Endothelial cell (in vitro differentiated cells): ENCODE results near the gene ANO6. TPM values are rescaled to one million over a fixed set of nuclear protein-coding genes. Genes with fewer than 3 reads are reported as not detected.

ENCODE experiments used
- DNase-seq: peaks from one replicate; pipeline ENCODE4 v3.0.0; 2021; ENCODE audit warnings: low spot score
- H3K27ac Mint-ChIP-seq: one replicate; pipeline ENCODE4 v1.8.0; 2021; ENCODE audit warnings: mixed read lengths, inconsistent platforms; ENCODE audit not compliant: unreplicated experiment
- H3K27me3 Mint-ChIP-seq: one replicate; pipeline ENCODE4 v1.8.0; 2021; ENCODE audit warnings: mild to moderate bottlenecking, moderate library complexity, mixed read lengths, inconsistent platforms; ENCODE audit not compliant: unreplicated experiment
- H3K36me3 Mint-ChIP-seq: one replicate; pipeline ENCODE4 v1.8.0; 2021; ENCODE audit warnings: mild to moderate bottlenecking, low read depth, mixed read lengths, inconsistent platforms; ENCODE audit not compliant: unreplicated experiment
- H3K4me1 Mint-ChIP-seq: one replicate; pipeline ENCODE4 v1.8.0; 2021; ENCODE audit warnings: mild to moderate bottlenecking, mixed read lengths, inconsistent platforms; ENCODE audit not compliant: unreplicated experiment
- H3K4me3 Mint-ChIP-seq: one replicate; pipeline ENCODE4 v1.8.0; 2021; ENCODE audit warnings: mild to moderate bottlenecking, mixed read lengths, inconsistent platforms; ENCODE audit not compliant: unreplicated experiment
- H3K9me3 Mint-ChIP-seq: one replicate; pipeline ENCODE4 v1.8.0; 2021; ENCODE audit warnings: mixed read lengths, inconsistent platforms; ENCODE audit not compliant: unreplicated experiment
- total RNA-seq: library from RNA; stranded (reverse); fragmentation: NEBNext Ultra II Directional; extraction: Animal tissue kit (Norgen Biotek cat#: 25700); gene quantifications from one replicate; pipeline ENCODE4 v1.2.1, GENCODE V29; 2021; ENCODE audit not compliant: unreplicated experiment
- TF ChIP-seq, protein P1 (sequence below): fragments of 200-600 bp; sonication (generic); IDR thresholded peaks from one replicate; pipeline ENCODE4 v1.5.0; 2021; ENCODE audit warnings: antibody characterized with exemption; ENCODE audit not compliant: unreplicated experiment

ANO6 gene
- total RNA-seq, 1 donor from 2014 or later: 50.8 TPM

DNA sequence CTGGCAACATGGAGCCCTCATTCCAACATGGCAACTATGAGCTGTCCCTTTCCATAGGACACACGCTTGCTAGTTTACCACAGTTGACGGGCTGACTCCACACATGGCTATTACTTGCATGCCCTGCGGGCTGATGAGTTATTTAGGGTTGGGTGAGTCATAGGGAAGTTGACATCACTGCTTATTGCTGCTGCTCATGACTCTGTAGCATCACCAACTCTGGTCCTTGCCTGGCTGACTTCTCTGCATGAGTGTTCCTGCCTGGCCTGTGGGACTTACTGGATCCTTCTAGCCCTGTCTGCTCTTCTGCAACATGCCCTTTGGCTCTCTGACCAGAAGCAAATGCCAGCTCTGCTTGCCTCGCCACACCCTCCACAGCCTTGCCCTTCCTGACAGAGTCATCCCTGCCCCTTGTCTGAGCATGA lies 199.5 kb downstream of the ANO6 start:
- Mint-ChIP-seq H3K36me3 (peaks cover 12% of the 10 kb centered on the region), H3K4me3 (no peak overlapping the region), H3K27me3 (no peaks in the 10 kb centered on the region), H3K4me1 (no peaks in the 10 kb centered on the region), H3K27ac (no peak overlapping the region), H3K9me3 (no peaks in the 10 kb centered on the region)
- no peak for DNase-seq
- TF ChIP-seq, protein P1, sequence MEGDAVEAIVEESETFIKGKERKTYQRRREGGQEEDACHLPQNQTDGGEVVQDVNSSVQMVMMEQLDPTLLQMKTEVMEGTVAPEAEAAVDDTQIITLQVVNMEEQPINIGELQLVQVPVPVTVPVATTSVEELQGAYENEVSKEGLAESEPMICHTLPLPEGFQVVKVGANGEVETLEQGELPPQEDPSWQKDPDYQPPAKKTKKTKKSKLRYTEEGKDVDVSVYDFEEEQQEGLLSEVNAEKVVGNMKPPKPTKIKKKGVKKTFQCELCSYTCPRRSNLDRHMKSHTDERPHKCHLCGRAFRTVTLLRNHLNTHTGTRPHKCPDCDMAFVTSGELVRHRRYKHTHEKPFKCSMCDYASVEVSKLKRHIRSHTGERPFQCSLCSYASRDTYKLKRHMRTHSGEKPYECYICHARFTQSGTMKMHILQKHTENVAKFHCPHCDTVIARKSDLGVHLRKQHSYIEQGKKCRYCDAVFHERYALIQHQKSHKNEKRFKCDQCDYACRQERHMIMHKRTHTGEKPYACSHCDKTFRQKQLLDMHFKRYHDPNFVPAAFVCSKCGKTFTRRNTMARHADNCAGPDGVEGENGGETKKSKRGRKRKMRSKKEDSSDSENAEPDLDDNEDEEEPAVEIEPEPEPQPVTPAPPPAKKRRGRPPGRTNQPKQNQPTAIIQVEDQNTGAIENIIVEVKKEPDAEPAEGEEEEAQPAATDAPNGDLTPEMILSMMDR: no peak

DNA sequence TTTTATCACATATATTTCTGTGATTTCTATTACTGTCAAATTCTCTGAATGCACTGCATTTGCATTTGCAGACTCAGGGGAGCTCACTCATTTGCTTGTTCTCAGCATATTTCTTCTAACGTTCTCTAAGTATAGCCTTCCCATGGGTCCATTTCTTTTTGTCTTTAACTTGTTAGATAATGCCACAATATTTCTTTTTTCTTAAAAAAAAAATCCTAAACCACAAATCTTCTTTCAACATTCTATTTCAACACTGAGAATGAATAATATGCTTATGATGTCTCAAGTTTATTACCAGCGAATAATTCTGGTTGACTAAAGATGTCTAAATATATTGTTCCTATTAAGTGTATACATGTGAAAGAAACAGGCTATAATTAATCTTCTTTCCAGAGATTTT lies 200.2 kb downstream of the ANO6 start:
- no peak for DNase-seq
- H3K4me3 Mint-ChIP-seq: no peak overlapping the region
- H3K27ac Mint-ChIP-seq: no peak overlapping the region
- H3K9me3 Mint-ChIP-seq: no peaks in the 10 kb centered on the region
- no peaks in the 10 kb centered on the region for H3K27me3 Mint-ChIP-seq
- H3K36me3 Mint-ChIP-seq: peaks cover 12% of the 10 kb centered on the region
- H3K4me1 Mint-ChIP-seq: no peaks in the 10 kb centered on the region
- TF ChIP-seq, protein P1: no peak

DNA sequence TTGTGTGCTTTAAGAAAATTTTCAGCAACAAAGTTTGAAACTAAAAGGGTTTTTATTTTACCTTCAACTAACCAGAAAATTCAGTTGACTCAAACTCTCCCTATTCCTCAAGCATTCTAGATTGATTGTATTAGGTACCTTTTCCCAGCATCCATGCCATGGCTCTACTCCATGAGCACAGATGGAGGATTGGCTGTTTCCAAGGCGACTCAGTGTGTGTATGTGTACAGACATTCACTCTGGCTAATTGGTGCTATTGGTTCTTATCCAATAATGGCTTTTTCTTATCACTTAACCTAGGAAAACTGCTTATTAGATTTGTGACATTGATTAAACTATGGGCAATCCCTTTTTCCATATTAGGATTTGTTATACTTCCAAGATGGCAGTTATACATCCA lies 202.6 kb downstream of the ANO6 start:
- TF ChIP-seq, protein P1: no peak
- H3K27ac Mint-ChIP-seq: no peak overlapping the region
- H3K4me3 Mint-ChIP-seq: no peak overlapping the region
- no peaks in the 10 kb centered on the region for H3K27me3 Mint-ChIP-seq
- H3K9me3 Mint-ChIP-seq: no peaks in the 10 kb centered on the region
- peaks cover 13% of the 10 kb centered on the region for H3K36me3 Mint-ChIP-seq
- no peak for DNase-seq
- no peaks in the 10 kb centered on the region for H3K4me1 Mint-ChIP-seq

DNA sequence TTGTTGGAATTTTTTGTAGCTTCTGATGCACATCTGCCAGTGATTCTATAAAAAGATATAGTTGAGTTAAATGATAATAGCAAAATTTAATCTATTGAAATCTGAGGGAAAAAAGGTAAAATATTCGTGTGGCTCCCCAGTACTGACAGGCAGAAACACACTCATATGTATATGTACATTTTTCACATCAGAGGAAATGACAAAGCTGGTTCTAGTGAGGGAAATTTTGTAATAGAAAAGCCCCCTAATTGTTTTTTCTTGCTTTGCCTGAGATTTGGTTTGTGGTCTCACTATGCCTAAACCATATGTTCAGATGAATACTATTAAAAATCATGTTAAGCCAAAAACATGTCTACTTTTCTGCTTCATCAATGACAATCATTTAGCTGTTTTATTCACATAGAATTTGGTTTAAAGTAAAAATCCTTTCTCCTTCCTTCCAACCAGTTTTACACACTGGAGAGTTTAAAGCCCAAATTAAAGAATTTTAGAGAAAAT lies 203.5 kb downstream of the ANO6 start:
- Mint-ChIP-seq H3K27ac (no peak overlapping the region), H3K4me1 (no peaks in the 10 kb centered on the region), H3K4me3 (no peak overlapping the region), H3K9me3 (no peaks in the 10 kb centered on the region), H3K36me3 (peaks cover 19% of the 10 kb centered on the region), H3K27me3 (no peaks in the 10 kb centered on the region)
- TF ChIP-seq, protein P1: no peak
- DNase-seq: no peak

DNA sequence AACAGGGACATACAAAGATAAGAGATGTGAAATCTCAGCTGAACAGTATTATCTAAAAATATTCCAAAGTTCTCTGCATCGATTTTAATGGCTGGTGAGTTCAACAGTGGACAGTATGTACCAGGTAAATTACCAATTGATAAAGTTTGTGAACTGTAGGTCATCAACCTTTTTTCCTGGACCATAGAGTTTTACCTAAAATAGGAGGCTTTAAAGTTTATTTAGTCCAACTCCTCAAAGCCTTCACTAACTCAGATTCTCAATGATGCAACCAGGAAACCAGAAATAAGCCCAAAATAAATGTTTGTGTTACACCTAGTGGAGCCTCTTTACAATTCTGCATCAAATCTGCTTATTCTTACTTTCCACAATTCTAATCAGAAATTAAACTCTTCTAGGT lies 205.8 kb downstream of the ANO6 start:
- no peak overlapping the region for H3K27ac Mint-ChIP-seq
- TF ChIP-seq, protein P1: no peak
- no peaks in the 10 kb centered on the region for H3K9me3 Mint-ChIP-seq
- peaks cover 3% of the 10 kb centered on the region for H3K27me3 Mint-ChIP-seq
- H3K4me3 Mint-ChIP-seq: no peak overlapping the region
- peaks cover 22% of the 10 kb centered on the region for H3K36me3 Mint-ChIP-seq
- DNase-seq: no peak
- no peaks in the 10 kb centered on the region for H3K4me1 Mint-ChIP-seq
